LNCaP clone FGC (cell line): ENCODE results near the gene INPP4B.

Experiments used
- DNase-seq: peaks from one replicate; pipeline ENCODE4 v3.0.0-alpha.2; 2011; ENCODE audit warnings: low read depth
- H3K4me3 ChIP-seq: 2 replicates; pipeline ENCODE4 v1.5.1; 2011; ENCODE audit warnings: mild to moderate bottlenecking, low read depth, low read length, control low read depth
- TF ChIP-seq, protein P1 (sequence below): IDR thresholded peaks from 2 replicates; pipeline ENCODE4 v1.5.1; 2012; ENCODE audit warnings: mild to moderate bottlenecking; ENCODE audit not compliant: control insufficient read depth, insufficient read depth; ENCODE audit errors: extremely low read depth

Gene INPP4B

DNA sequence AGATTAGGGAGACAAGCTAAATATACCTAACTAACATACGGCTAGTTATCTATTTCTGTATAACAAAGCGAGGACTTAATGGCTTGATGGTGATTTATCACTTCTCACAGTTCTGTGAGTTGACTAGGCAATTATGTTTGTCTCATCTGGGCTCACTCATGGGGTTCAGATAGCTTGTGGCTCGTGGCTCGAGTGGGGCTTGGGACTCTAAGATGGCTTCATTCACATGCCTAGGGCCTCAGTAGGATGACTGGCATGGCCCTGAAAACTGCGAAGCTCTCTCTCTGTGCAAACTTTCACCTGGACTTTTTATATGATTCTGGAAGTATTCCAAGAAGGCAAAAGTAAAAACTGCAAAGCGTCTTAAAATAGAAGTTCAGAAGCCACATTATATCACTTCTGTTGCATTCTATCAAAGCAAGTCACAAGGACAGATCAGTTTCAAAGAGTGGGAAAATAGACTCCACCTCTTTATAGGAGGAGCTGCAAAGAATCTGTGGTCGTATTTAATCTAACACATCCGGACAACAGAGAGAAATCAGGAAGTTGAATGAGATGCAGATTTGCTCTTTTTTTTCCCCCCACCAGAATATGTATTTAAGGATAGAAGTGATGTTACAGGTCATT lies 491.2 kb downstream of the INPP4B start:
- H3K4me3 ChIP-seq, result no peak overlapping the region
- TF ChIP-seq, protein P1, sequence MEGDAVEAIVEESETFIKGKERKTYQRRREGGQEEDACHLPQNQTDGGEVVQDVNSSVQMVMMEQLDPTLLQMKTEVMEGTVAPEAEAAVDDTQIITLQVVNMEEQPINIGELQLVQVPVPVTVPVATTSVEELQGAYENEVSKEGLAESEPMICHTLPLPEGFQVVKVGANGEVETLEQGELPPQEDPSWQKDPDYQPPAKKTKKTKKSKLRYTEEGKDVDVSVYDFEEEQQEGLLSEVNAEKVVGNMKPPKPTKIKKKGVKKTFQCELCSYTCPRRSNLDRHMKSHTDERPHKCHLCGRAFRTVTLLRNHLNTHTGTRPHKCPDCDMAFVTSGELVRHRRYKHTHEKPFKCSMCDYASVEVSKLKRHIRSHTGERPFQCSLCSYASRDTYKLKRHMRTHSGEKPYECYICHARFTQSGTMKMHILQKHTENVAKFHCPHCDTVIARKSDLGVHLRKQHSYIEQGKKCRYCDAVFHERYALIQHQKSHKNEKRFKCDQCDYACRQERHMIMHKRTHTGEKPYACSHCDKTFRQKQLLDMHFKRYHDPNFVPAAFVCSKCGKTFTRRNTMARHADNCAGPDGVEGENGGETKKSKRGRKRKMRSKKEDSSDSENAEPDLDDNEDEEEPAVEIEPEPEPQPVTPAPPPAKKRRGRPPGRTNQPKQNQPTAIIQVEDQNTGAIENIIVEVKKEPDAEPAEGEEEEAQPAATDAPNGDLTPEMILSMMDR, result no peak
- DNase-seq, result no peak

DNA sequence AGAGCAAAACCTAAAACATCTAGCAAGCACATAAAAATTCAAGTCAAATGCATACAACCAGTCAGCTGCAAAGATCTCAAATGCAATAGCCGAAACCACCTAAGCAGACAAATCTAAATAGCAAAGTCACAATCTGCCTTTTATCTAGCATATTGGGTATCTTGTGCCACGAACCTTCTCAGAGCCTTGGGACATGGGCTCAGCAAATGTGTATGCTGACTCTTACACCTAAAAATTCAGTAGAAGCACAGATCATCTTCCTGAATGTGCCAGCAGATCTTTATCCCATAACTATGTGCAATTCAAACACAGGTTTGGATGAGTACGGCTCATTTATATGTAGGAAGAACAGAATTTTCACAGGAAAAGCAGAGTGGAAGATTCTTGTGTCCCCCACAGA lies 492.1 kb downstream of the INPP4B start:
- H3K4me3 ChIP-seq, result no peak overlapping the region
- TF ChIP-seq, protein P1, result no peak
- DNase-seq, result no peak

DNA sequence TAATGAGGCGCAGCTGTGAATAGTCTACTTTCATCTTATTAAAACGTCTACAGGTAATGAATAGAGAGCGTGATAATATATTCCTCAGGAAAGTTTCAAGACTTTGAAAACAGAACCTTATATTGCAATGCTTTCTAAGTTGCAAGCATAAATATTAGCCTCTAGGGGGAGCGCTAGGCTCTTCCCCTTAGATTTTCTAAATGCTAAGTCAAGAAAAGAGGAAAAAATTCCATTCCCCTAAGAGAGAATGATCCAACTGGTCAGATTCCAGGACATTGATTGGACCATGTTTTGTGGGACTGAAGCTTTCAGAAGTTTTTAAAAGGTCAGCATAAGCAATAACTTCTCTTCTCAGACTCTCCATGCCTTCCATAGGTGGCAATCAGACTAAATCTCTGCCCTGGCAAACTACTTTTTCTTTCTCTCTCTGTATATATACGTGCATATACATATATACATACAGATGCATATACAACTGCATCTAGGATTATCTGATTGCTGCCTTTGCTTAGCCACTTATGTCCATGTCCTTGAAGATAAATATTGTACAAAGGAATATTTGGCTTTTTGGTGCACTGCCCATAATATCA lies 492.9 kb downstream of the INPP4B start:
- H3K4me3 ChIP-seq, result no peak overlapping the region
- DNase-seq, result peak; percentile 39
- TF ChIP-seq, protein P1, result peak; percentile 63

DNA sequence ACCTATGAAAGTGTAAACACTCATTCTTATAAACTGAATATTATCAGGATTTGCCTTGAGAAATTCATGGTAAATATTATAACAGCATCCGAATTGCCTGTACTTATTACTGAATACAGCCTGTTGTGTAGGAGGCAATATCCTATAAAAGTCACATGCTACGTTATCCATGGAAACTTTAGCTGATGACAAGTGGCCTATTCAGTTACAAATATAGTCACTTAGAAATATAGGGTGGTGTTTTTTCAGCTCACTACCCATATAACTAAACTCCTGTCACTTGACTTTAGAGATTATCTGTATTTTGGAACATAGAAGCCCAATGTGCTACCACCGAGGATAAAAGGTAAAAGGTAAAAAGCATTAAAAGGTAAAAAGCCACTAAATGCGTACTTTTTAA lies 493.4 kb downstream of the INPP4B start:
- H3K4me3 ChIP-seq, result no peak overlapping the region
- TF ChIP-seq, protein P1, result no peak
- DNase-seq, result no peak

DNA sequence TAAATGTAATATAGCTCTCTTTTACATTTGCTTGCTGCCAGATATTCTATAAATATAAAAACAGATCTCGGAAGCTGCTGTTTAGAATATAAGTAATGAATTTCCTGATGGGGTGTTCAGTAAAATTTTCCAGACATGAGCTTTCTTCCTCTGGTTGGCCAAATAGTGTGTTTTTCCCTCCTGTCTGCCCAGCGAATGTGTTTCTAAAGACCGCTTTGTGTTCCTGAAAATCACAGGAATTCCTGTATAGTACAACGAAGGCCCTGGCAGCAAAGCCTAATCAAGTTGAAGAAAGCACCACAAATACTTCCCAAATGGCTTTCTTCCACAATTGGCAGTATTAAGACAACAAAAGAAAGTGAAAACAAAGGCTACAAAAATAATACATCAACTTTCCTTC lies 494.1 kb downstream of the INPP4B start:
- TF ChIP-seq, protein P1, result no peak
- H3K4me3 ChIP-seq, result no peak overlapping the region
- no peak for DNase-seq

DNA sequence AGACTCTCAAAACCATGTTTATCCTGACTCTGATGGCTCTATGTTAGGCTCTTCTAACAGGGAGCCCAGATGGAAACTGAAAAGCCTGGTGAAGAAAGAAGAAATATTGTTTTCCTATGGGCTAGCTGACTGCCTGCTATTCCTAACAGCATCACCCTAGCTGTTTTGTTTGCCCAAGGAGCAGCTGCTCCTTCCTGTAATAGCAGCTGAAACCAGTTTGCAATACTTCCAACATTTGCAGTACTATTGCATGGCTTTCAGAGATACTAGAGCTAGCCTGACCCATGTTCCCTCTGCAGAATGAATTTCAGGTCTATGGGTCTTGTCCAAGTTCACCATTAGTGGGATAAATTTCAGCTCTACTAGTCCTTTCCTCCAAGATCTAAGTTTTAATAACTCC lies 495.2 kb downstream of the INPP4B start:
- TF ChIP-seq, protein P1, result no peak
- no peak overlapping the region for H3K4me3 ChIP-seq
- no peak for DNase-seq

DNA sequence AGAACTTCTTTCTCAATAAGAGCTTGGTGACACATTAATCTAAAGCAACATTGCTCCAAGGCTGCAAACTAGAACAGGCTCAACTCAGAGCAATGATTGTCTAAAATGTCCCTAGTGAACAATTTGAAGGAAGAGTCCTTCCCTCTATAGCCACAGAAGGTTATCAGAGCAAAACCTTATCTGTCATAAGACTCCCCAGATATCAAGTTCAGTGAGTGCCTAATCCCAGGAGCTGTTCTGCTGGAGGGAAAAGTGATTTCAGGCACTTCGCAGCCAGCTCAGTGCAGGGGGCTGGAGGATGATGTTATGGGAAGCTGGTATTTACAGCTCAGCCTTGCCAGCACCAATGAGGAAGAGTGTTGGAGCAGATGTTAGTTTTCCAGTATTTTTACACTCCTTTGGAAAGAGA lies 497.5 kb downstream of the INPP4B start:
- H3K4me3 ChIP-seq, result no peak overlapping the region
- no peak for DNase-seq
- TF ChIP-seq, protein P1, result no peak
